Body of pancreas (tissue), 4 donors: Measurements from ENCODE around the gene SORCS2.

Experiments
- POLR2A ChIP-seq, 3 donors: fragments of 450-650 bp; IDR thresholded peaks; one replicate each; pipeline ENCODE4 v1.6.1; 2016; ENCODE audit warnings: antibody characterized with exemption in 3 of 3, mild to moderate bottlenecking in 2 of 3
- TF ChIP-seq, protein P1 (sequence below), 7 experiments: fragments of 450-650 bp in 4 of 7; fragments of 200-600 bp in 3 of 7; sonication (generic) in 3 of 7; IDR thresholded peaks; one replicate each; pipeline ENCODE4 v1.5.1; 2016 to 2019; ENCODE audit warnings: antibody characterized with exemption in 7 of 7

DNA sequence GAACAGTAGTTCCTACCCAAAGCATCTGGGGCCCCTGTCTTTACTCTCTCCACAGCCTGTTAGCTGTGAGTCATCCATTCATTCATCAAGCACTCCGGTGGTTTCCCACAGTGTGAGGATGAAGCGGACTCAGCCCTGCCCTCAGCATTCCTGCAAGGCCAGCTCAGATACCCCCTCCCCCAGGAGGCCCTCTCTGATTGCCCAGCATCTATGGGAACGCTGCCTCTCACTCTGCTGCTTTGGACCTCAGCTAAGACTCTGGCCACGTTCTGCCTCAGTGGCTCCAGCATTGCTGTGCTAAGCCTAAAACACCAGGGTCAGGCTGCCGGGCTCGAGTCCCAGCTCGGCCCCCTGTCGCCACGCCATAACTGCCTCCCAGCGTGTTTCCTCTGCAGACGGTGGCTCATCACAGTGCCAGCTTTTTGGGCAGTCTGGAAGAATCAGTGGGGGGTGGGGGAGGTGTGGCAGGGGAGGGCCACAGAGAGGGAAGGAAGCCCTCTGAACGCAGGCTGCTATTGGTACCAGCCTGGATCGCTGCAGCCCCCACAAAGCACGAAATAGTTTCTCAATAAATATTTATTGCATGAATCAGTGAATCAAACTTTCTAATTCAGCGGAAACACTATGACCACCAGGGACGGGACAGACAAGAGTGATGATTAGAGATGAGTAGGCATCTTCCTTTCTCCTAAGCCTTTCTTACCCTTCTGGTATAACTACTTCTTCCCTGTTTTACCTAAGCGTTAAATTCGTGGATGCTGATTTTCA, 74.4 kb downstream of the SORCS2 start:
- TF ChIP-seq POLR2A (IDR thresholded peaks at IDR 0.05): no peak
- TF ChIP-seq, protein P1, sequence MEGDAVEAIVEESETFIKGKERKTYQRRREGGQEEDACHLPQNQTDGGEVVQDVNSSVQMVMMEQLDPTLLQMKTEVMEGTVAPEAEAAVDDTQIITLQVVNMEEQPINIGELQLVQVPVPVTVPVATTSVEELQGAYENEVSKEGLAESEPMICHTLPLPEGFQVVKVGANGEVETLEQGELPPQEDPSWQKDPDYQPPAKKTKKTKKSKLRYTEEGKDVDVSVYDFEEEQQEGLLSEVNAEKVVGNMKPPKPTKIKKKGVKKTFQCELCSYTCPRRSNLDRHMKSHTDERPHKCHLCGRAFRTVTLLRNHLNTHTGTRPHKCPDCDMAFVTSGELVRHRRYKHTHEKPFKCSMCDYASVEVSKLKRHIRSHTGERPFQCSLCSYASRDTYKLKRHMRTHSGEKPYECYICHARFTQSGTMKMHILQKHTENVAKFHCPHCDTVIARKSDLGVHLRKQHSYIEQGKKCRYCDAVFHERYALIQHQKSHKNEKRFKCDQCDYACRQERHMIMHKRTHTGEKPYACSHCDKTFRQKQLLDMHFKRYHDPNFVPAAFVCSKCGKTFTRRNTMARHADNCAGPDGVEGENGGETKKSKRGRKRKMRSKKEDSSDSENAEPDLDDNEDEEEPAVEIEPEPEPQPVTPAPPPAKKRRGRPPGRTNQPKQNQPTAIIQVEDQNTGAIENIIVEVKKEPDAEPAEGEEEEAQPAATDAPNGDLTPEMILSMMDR (IDR thresholded peaks at IDR 0.05): no peak
